ENCODE measurements around the gene FOXI1.
A peak's percentile ranks its signal among the peaks of the same experiment; 100 is the strongest.

Gene FOXI1

DNA sequence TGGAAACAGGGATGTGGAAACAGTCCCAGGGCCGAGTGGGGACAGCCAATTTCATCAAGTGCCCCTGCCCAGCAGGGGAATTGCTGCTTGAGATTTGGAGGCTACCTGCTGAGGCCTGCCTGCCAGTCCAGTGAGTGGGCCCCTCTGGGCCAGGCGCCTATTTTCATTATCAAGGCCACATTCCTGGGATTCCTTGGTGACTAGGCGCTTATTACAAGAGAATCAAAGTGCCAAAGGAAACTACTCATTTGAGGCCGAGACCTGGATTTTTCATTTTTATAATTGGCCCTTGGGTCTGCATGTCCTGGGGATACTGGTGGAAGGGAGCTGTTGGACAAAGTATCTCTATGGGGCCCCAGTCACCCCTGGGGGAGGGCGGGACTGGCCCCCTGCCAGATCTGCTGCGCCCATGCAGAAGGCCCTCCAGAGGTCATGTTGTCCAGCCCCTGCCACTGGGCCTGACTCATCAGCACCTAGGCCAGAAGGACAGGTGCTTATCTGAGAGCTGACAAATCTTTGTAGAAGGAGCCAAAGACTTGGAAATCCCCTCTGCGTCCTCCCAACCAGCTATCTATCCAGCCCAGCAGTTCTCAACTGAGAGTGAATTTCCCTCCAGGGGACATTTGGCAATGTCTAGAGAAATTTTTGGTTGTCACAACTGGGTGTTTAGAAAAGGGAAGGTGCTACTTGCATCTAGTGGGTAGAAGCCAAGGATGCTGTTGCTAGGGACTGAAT lies 45.6 kb downstream of the FOXI1 start:
- DNase-seq (ENCODE audit: low spot score): peak; percentile 95

- no peak for DNase-seq (ENCODE audit: low spot score)
These were observed 47.1 kb downstream of the FOXI1 start for GRCh38 chr5:170152767-170153166.

GRCh38 chr5:170154297-170154696 lies 48.6 kb downstream of the FOXI1 start:
- no peak for DNase-seq (ENCODE audit: low spot score)

GRCh38 chr5:170154744-170155143 lies 49.0 kb downstream of the FOXI1 start:
- DNase-seq (ENCODE audit: low spot score): no peak

GRCh38 chr5:170155771-170156170 lies 50.1 kb downstream of the FOXI1 start:
- DNase-seq (ENCODE audit: low spot score): no peak

DNA sequence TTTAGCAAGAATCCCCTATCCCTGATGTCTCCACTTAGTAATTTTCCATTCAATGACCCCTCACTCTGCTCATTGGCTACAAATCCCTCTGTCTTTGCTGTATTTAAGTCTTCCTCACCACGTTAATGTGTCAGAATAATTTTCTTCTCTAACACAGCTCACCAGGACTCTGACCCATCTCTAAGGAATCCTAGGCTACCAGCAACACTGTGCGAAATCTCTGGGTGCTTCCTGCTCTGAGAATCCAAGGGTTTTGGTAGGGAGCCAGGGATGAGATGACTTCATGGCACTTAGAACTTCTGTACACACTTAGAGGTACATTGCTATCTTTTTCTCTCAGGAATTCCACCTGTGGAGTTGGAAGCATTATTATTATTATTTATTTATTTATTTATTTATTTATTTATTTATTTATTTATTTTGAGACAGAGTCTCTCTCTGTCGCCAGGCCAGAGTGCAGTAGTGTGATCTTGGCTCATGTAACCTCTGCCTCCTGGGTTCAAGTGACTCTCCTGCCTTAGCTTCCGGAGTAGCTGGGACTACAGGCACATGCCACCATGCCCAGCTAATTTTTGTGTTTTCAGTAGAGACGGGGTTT lies 53.5 kb downstream of the FOXI1 start:
- DNase-seq (ENCODE audit: low spot score): peak; percentile 93

Measured in kidney tubule cell (primary cell).